ENCODE measurements around the gene GCSH. TPM values are rescaled to one million over a fixed set of nuclear protein-coding genes. Genes with fewer than 3 reads are reported as not detected.

Gene GCSH
- total RNA-seq (10 to 100 TPM; 31.2 to 53.4 (median 44.2) TPM), polyA plus RNA-seq (10 to 100 TPM; 26.8 to 42.5 TPM)
- long read RNA-seq, donor 1, transcript GCSH-201 (5 exons, 1,597 nt): major isoform, 45 of 48 reads
- long read RNA-seq, donor 1, partial matches to known transcripts: 0 of 48 reads
- long read RNA-seq, donor 1, other reads (novel, unspliced or antisense): 0 of 48 reads
- long read RNA-seq, donor 2, transcript GCSH-201 (5 exons, 1,597 nt): major isoform, 55 of 57 reads
- long read RNA-seq, donor 2, partial matches to known transcripts: 0 of 57 reads
- long read RNA-seq, donor 2, other reads (novel, unspliced or antisense): 2 of 57 reads
- long read RNA-seq, donor 3, transcript GCSH-201 (5 exons, 1,597 nt): major isoform, 72 of 76 reads
- long read RNA-seq, donor 3, partial matches to known transcripts: 0 of 76 reads
- long read RNA-seq, donor 3, other reads (novel, unspliced or antisense): 1 of 76 reads

DNA sequence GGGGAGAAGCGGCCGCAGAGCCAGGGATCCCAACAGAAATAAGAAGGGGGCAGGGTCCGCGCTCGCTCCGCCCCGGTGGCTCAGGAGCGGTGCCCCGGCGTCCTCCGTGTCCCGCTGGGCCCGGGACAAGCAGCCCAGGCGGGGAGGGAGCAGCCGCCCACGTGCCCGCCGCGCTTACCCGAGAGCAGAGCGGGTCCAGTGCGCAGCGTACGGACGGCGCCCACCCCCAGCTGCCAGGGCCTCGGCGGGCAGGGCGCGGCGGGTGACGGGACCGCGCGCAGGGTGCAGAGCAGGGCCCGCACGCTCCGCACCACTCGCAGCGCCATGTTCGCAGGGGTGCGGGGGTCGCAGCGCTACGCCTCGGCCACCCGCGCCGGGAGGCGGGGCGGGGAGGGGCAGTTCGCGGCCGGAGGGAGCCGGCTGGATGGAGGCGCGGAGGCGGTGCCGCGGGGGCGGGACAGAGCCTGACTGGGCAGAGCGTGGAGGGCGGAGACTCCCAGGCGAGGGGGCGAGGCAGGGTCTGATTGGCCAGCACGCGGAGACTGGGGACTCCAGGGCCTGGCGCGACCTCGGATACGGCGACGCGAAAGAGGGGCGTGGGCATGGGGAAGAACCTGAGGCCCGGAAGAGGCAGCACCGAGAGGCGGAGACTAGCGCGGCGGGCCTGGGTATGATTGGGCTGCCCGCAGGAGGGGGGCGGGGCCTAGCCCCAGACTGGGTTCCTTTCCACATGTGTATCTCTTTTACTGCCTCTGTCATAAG lies at the start of gene GCSH:
TSS of gene GCSH (minus strand) at position 443 of the 762 bp plus-strand sequence. CDS start at position 326, 117 bp downstream.
- 0 to 5% methylated on average over 52 to 77 of the region's 83 CpGs for WGBS, 2 donors
- TF ChIP-seq, protein P1, sequence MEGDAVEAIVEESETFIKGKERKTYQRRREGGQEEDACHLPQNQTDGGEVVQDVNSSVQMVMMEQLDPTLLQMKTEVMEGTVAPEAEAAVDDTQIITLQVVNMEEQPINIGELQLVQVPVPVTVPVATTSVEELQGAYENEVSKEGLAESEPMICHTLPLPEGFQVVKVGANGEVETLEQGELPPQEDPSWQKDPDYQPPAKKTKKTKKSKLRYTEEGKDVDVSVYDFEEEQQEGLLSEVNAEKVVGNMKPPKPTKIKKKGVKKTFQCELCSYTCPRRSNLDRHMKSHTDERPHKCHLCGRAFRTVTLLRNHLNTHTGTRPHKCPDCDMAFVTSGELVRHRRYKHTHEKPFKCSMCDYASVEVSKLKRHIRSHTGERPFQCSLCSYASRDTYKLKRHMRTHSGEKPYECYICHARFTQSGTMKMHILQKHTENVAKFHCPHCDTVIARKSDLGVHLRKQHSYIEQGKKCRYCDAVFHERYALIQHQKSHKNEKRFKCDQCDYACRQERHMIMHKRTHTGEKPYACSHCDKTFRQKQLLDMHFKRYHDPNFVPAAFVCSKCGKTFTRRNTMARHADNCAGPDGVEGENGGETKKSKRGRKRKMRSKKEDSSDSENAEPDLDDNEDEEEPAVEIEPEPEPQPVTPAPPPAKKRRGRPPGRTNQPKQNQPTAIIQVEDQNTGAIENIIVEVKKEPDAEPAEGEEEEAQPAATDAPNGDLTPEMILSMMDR (IDR thresholded peaks at IDR 0.05): no peak
- no peaks in the 10 kb centered on the region for H3K36me3 ChIP-seq
- H3K27ac ChIP-seq: peak within 1 kb of the TSS in 9 of 10 donors; percentile 78 to 87 (median 82)
- peak within 1 kb of the TSS; percentile 61 to 99 (median 92) for H3K4me3 ChIP-seq
- H3K4me1 ChIP-seq: peaks cover 0 to 12% (median 5%) of the 10 kb centered on the region in 9 donors
- peak; percentile 99 to 100 for DNase-seq
- ATAC-seq: peak; percentile 99 to 100 (median 100)
- H3K9me3 ChIP-seq: no peaks in the 10 kb centered on the region
- intact Hi-C loops (cut with DNase I): loop anchor here in 3 of 10 donors (1.0 to 5.0 kb wide), 3 partner anchors 19 to 59 kb away; partner anchors contain the start of genes C16orf46 (in 3 of the 3) and ATMIN (in 1 of the 3)
- H3K27me3 ChIP-seq: no peaks in the 10 kb centered on the region

DNA sequence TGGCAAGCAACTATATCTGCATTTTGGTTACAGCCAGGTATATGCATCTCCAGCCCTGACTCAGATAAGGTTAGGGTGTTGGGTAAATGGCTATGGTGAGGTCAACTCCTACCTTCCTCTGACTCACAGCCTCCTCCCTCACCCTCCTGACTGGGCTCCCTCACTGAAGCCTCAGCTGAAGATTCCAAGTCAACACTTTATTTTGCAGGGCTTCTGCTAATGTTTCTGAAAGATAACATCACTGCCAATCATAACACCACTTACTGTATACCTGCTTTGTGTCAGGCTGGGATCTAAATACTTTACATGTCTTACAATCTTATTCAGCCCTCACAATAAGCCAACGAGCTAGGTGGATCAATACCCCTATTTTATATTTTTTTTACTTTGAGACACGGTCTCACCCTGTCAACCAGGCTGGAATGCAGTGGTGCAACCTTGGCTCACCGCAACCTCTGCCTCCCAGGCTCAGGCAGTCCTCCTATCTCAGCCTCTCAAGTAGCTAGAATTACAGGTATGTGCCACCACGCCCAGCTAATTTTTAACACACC lies 47.8 kb upstream of the GCSH start:
- H3K4me1 ChIP-seq: no peaks in the 10 kb centered on the region
- intact Hi-C loops (cut with DNase I): no loop called here
- H3K4me3 ChIP-seq: no peak overlapping the region
- H3K27me3 ChIP-seq: peaks cover 0 to 3% (median 0%) of the 10 kb centered on the region in 7 donors
- no peak for DNase-seq
- peaks cover 0 to 28% (median 0%) of the 10 kb centered on the region in 9 donors for H3K36me3 ChIP-seq
- 77 to 81% methylated on average over 4 of the region's 4 CpGs for WGBS, 2 donors
- no peak overlapping the region for H3K27ac ChIP-seq
- TF ChIP-seq, protein P1 (IDR thresholded peaks at IDR 0.05): no peak
- H3K9me3 ChIP-seq: no peaks in the 10 kb centered on the region
- no peak for ATAC-seq

GRCh38 chr16:81142864-81143263 lies 46.7 kb upstream of the GCSH start:
- H3K4me1 ChIP-seq: no peaks in the 10 kb centered on the region
- H3K36me3 ChIP-seq: peaks cover 0 to 30% (median 0%) of the 10 kb centered on the region in 9 donors
- DNase-seq (no peak), ATAC-seq (no peak)
- no peak overlapping the region for H3K27ac ChIP-seq
- H3K27me3 ChIP-seq: peaks cover 0 to 3% (median 0%) of the 10 kb centered on the region in 7 donors
- no peaks in the 10 kb centered on the region for H3K9me3 ChIP-seq
- TF ChIP-seq, protein P1 (IDR thresholded peaks at IDR 0.05): no peak
- 74 to 78% methylated on average over 12 of the region's 12 CpGs for WGBS, 2 donors
- H3K4me3 ChIP-seq: no peak overlapping the region
- intact Hi-C loops (cut with DNase I): no loop called here

All from heart right ventricle (tissue), 16 donors.